ENCODE results near the gene EFCAB6. TPM values are rescaled to one million over a fixed set of nuclear protein-coding genes. Genes with fewer than 3 reads are reported as not detected.

The EFCAB6 gene
- total and polyA plus RNA-seq, 8 donors: 2.0 to 5.5 (median 3.5) TPM

DNA sequence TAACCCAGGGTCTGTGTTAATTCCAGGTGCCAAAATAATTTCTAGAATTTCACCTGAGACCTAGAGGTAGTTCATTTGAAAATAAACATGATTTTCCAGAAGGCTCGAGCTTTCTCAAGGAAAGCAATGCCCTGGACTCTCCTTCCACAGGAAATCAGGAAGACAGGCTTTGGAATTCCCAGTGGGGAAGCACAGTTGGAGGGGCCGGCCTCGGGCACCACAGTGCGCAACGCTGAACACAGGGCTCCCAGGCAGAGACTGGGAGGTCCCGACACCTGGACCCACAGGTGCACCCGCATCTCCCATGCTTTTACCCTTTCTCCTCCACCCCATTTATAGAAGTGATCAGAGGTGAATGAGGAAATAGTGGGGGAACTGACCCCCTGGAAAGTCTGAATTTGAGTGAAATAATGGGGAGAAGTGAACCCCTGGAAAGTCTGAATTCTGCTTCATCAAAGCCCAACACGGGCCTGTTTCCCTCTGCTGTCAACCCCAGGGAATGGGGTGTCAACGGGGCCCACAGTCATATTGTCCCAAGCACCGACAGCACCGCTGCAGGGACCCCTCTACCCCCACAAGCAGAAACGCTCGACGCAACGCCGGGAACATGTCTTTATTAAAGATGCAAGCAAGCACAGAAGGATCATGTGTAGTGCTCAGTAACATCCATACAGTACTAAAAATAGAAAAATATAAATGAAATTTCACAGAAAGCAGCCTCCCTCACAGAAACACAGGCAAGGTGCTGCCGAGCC, 12.0 kb upstream of the EFCAB6 start:
- no peaks in the 10 kb centered on the region for H3K9me3 ChIP-seq
- TF ChIP-seq, protein P1, sequence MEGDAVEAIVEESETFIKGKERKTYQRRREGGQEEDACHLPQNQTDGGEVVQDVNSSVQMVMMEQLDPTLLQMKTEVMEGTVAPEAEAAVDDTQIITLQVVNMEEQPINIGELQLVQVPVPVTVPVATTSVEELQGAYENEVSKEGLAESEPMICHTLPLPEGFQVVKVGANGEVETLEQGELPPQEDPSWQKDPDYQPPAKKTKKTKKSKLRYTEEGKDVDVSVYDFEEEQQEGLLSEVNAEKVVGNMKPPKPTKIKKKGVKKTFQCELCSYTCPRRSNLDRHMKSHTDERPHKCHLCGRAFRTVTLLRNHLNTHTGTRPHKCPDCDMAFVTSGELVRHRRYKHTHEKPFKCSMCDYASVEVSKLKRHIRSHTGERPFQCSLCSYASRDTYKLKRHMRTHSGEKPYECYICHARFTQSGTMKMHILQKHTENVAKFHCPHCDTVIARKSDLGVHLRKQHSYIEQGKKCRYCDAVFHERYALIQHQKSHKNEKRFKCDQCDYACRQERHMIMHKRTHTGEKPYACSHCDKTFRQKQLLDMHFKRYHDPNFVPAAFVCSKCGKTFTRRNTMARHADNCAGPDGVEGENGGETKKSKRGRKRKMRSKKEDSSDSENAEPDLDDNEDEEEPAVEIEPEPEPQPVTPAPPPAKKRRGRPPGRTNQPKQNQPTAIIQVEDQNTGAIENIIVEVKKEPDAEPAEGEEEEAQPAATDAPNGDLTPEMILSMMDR (IDR thresholded peaks at IDR 0.05): no peak
- H3K27me3 ChIP-seq: peaks cover 0 to 47% of the 10 kb centered on the region in 2 donors
- no peak overlapping the region for H3K27ac ChIP-seq
- DNase-seq (peak in 1 of 4 donors; percentile 22), ATAC-seq (no peak)
- intact Hi-C loops (cut with DNase I): no loop called here
- H3K4me1 ChIP-seq: peaks cover 3 to 4% of the 10 kb centered on the region in 2 donors
- no peak overlapping the region for H3K4me3 ChIP-seq
- no peaks in the 10 kb centered on the region for H3K36me3 ChIP-seq

DNA sequence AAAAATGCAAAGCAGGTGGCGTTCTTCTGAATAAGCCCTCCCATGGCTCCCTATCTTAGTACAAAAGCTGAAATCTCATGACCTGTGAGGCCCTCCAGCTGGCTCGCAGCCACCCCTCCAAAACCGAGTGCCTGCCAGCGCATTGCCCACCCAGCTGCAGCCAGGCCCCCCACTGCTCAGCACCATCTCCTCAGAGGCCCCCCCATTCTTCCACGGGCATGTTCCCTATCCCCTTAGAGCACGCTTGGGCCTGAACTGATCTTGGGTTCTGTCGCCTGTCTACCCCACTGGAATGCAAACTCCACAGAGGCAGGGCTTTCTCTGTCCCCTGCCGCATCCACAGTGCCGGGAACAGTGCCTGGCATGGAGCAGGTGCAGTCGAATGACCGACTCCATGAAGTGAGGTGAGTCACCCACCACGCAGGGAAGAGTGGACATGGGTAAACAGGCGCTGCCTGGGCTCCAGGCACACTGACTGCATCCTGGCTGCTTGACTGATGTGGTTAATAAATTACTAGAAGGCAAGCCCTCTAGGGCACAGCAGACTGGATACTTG, 11.3 kb upstream of the EFCAB6 start:
- Histone ChIP-seq H3K27ac (peak overlapping the region in 1 of 2 donors; percentile 37), H3K27me3 (peaks cover 0 to 41% of the 10 kb centered on the region in 2 donors), H3K4me3 (no peak overlapping the region), H3K4me1 (peaks cover 3 to 4% of the 10 kb centered on the region in 2 donors), H3K9me3 (no peaks in the 10 kb centered on the region), H3K36me3 (no peaks in the 10 kb centered on the region)
- intact Hi-C loops (cut with DNase I): no loop called here
- TF ChIP-seq, protein P1 (IDR thresholded peaks at IDR 0.05): no peak
- DNase-seq (peak in 3 of 4 donors; percentile 51 to 84 (median 83)), ATAC-seq (peak; percentile 96)

DNA sequence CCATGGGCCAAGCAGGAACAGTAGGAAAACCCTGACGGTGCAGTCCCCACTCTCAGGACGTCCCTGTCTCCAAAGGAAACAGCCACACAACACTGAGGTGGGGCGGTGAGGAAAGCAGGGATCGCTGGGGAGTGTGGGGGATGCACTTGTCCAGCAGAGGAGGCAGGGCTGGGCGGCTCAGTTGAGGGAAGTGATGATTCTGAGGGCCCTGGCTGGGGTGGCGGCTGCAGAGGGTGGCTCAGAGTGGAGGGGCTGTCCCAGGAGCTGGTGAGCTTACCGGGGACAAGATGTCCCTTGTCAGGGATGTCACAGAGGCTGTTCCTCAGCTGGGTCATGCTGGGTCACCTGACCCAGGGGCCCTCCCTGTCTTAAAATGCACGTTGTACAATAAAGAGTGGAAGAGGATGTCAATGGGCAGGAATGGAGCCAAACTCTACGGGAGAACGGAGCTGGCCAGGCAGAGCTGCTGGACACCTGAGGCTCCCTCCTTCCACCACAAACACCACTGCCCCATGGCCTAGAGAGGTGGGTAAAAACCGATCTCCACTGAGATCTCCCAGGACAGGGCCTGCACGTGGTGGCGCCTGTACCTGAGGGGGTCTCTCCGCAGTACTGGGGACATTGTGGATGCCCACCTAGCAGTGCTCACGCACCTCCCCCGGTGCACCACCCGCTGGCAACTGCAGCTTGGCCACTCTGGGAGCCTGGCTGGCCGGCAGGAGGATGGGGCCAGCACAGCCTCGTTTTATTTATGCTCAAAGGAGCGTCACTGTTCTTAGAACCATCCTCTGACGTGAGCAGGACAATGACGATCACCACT, 9.7 kb upstream of the EFCAB6 start:
- DNase-seq (no peak), ATAC-seq (no peak)
- peaks cover 3 to 4% of the 10 kb centered on the region in 2 donors for H3K4me1 ChIP-seq
- peaks cover 0 to 35% of the 10 kb centered on the region in 2 donors for H3K27me3 ChIP-seq
- H3K4me3 ChIP-seq: no peak overlapping the region
- H3K9me3 ChIP-seq: no peaks in the 10 kb centered on the region
- intact Hi-C loops (cut with DNase I): no loop called here
- H3K27ac ChIP-seq: no peak overlapping the region
- TF ChIP-seq, protein P1 (IDR thresholded peaks at IDR 0.05): no peak
- H3K36me3 ChIP-seq: no peaks in the 10 kb centered on the region

DNA sequence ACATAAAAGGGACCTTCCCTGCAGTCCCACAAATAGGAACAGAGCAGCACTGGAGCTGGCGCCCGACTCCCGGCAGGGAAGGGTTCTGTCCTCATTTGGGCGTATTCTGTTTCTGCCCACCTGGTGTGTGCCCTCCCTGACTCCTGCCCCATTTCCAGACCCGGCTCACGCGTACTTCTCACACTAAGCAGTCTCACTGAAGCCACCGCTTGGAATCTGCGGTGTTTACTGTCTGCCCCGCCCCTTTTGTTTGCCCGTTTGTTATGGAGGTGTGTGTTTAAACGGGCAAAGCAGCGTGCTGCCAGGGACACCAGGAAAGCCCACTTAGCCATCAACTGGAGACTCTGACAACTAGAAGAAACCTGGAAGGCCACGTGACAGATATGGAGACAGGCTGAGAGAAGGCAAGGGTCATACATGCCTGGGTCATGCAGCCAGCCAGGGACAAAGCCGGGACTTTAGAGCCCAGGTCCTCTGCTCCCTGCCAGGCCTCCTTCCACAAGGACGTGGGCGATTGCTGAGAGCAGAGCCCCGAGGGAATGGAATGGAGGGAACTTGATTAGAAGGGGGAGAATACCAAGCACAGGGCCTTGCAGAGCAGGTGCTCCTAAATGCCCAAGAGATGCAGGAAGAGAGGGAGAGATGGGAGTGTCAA, 8.7 kb upstream of the EFCAB6 start:
- no peak overlapping the region for H3K4me3 ChIP-seq
- H3K36me3 ChIP-seq: no peaks in the 10 kb centered on the region
- DNase-seq (no peak), ATAC-seq (no peak)
- TF ChIP-seq, protein P1 (IDR thresholded peaks at IDR 0.05): no peak
- intact Hi-C loops (cut with DNase I): no loop called here
- H3K27me3 ChIP-seq: peaks cover 0 to 29% of the 10 kb centered on the region in 2 donors
- H3K27ac ChIP-seq: no peak overlapping the region
- no peaks in the 10 kb centered on the region for H3K9me3 ChIP-seq
- H3K4me1 ChIP-seq: no peaks in the 10 kb centered on the region

Measured in left lung (tissue), 10 donors.